Measurements from ENCODE around the gene MROH7. TPM values are rescaled to one million over a fixed set of nuclear protein-coding genes. Genes with fewer than 3 reads are reported as not detected.

The MROH7 gene
- total RNA-seq, 1 donor from 2014 or later = 0.21 TPM

- Histone ChIP-seq H3F3A (ENCODE audit: low read depth) (no peaks in the 10 kb centered on the region), H3K4me3 (no peak overlapping the region), H3K27me3 (no peaks in the 10 kb centered on the region), H3K4me1 (no peaks in the 10 kb centered on the region), H2AFZ (replicated peaks) (no peak overlapping the region), H3K36me3 (peaks cover 34% of the 10 kb centered on the region), H4K20me1 (ENCODE audit: low read depth) (no peaks in the 10 kb centered on the region), H3K27ac (no peak overlapping the region), H3K79me2 (ENCODE audit: low read depth) (no peaks in the 10 kb centered on the region), H3K4me2 (no peak overlapping the region), H3K9me3 (ENCODE audit: low read depth) (no peaks in the 10 kb centered on the region), H3K9ac (no peak overlapping the region)
- no peak overlapping the region for H3K4me3 Mint-ChIP-seq
- H3K36me3 Mint-ChIP-seq = peaks cover 46% of the 10 kb centered on the region
- no peak for DNase-seq (ENCODE audit: low spot score)
- H3K4me1 Mint-ChIP-seq = no peaks in the 10 kb centered on the region
- no peaks in the 10 kb centered on the region for H3K27me3 Mint-ChIP-seq (ENCODE audit: insufficient read depth, low read depth)
- TF ChIP-seq, protein P1, sequence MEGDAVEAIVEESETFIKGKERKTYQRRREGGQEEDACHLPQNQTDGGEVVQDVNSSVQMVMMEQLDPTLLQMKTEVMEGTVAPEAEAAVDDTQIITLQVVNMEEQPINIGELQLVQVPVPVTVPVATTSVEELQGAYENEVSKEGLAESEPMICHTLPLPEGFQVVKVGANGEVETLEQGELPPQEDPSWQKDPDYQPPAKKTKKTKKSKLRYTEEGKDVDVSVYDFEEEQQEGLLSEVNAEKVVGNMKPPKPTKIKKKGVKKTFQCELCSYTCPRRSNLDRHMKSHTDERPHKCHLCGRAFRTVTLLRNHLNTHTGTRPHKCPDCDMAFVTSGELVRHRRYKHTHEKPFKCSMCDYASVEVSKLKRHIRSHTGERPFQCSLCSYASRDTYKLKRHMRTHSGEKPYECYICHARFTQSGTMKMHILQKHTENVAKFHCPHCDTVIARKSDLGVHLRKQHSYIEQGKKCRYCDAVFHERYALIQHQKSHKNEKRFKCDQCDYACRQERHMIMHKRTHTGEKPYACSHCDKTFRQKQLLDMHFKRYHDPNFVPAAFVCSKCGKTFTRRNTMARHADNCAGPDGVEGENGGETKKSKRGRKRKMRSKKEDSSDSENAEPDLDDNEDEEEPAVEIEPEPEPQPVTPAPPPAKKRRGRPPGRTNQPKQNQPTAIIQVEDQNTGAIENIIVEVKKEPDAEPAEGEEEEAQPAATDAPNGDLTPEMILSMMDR (IDR thresholded peaks at IDR 0.05) = no peak
- no peak for TF ChIP-seq EZH2phosphoT487 (IDR thresholded peaks at IDR 0.05)
- no peak for TF ChIP-seq EZH2 (IDR thresholded peaks at IDR 0.05)
- no peaks in the 10 kb centered on the region for H3K9me3 Mint-ChIP-seq
- no peak overlapping the region for H3K27ac Mint-ChIP-seq
Observed at GRCh38 chr1:54723985-54724384, 82.4 kb downstream of the MROH7 start.

GRCh38 chr1:54724771-54725170 lies 83.2 kb downstream of the MROH7 start:
- no peaks in the 10 kb centered on the region for H3K27me3 ChIP-seq
- H3K9me3 Mint-ChIP-seq = no peaks in the 10 kb centered on the region
- H3K4me2 ChIP-seq = no peak overlapping the region
- no peak for DNase-seq (ENCODE audit: low spot score)
- no peak overlapping the region for H3K4me3 Mint-ChIP-seq
- H3K36me3 Mint-ChIP-seq = peaks cover 46% of the 10 kb centered on the region
- no peak overlapping the region for H3K27ac ChIP-seq
- H3K4me1 ChIP-seq = no peaks in the 10 kb centered on the region
- H3K4me1 Mint-ChIP-seq = no peaks in the 10 kb centered on the region
- TF ChIP-seq EZH2 (IDR thresholded peaks at IDR 0.05) (no peak), EZH2phosphoT487 (IDR thresholded peaks at IDR 0.05) (no peak)
- TF ChIP-seq, protein P1 (IDR thresholded peaks at IDR 0.05) = no peak
- no peak overlapping the region for H3K4me3 ChIP-seq
- H3F3A ChIP-seq (ENCODE audit: low read depth) = no peaks in the 10 kb centered on the region
- no peaks in the 10 kb centered on the region for H4K20me1 ChIP-seq (ENCODE audit: low read depth)
- H3K36me3 ChIP-seq = peaks cover 34% of the 10 kb centered on the region
- H3K9ac ChIP-seq = no peak overlapping the region
- no peaks in the 10 kb centered on the region for H3K27me3 Mint-ChIP-seq (ENCODE audit: insufficient read depth, low read depth)
- no peak overlapping the region for H3K27ac Mint-ChIP-seq
- H2AFZ ChIP-seq (replicated peaks) = no peak overlapping the region
- H3K79me2 ChIP-seq (ENCODE audit: low read depth) = no peaks in the 10 kb centered on the region
- no peaks in the 10 kb centered on the region for H3K9me3 ChIP-seq (ENCODE audit: low read depth)

DNA sequence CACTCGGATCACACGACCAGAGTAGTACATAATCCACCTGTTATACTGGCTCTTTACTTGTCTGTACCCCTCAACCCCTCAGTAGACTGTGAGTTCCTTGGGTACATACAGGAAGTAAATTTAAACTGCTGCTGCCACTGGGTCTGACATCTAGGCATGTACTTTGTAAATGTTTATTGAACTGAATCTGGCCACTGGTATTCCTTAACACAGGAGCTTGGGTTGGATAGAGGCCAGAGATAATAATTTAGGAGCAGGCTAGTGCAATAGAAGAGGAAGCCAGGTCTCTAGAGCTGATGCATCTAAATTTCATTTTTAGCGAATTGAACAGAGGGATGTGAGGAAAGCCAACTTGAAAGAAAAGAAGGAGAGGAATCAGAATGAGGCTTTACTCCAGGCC lies 86.4 kb downstream of the MROH7 start:
- Histone ChIP-seq H3K9me3 (ENCODE audit: low read depth) (no peaks in the 10 kb centered on the region), H3K27ac (no peak overlapping the region), H3K4me3 (no peak overlapping the region), H3K79me2 (ENCODE audit: low read depth) (no peaks in the 10 kb centered on the region), H4K20me1 (ENCODE audit: low read depth) (no peaks in the 10 kb centered on the region), H2AFZ (replicated peaks) (no peak overlapping the region), H3K9ac (no peak overlapping the region), H3K4me2 (no peak overlapping the region), H3F3A (ENCODE audit: low read depth) (no peaks in the 10 kb centered on the region), H3K27me3 (no peaks in the 10 kb centered on the region), H3K4me1 (no peaks in the 10 kb centered on the region), H3K36me3 (peaks cover 30% of the 10 kb centered on the region)
- H3K27me3 Mint-ChIP-seq (ENCODE audit: insufficient read depth, low read depth) = no peaks in the 10 kb centered on the region
- no peak for DNase-seq (ENCODE audit: low spot score)
- TF ChIP-seq, protein P1 (IDR thresholded peaks at IDR 0.05) = no peak
- TF ChIP-seq EZH2 (IDR thresholded peaks at IDR 0.05) (no peak), EZH2phosphoT487 (IDR thresholded peaks at IDR 0.05) (no peak)
- no peaks in the 10 kb centered on the region for H3K4me1 Mint-ChIP-seq
- no peaks in the 10 kb centered on the region for H3K9me3 Mint-ChIP-seq
- H3K36me3 Mint-ChIP-seq = peaks cover 47% of the 10 kb centered on the region
- H3K4me3 Mint-ChIP-seq = no peak overlapping the region
- H3K27ac Mint-ChIP-seq = no peak overlapping the region

Measured in neural progenitor cell (in vitro differentiated cells).